ENCODE results near the gene GALNT18. TPM values are rescaled to one million over a fixed set of nuclear protein-coding genes. Genes with fewer than 3 reads are reported as not detected.
A peak's percentile ranks its signal among the peaks of the same experiment; 100 is the strongest.

The GALNT18 gene
- total RNA-seq, 1 experiment from 2014 or later = 14.1 TPM

DNA sequence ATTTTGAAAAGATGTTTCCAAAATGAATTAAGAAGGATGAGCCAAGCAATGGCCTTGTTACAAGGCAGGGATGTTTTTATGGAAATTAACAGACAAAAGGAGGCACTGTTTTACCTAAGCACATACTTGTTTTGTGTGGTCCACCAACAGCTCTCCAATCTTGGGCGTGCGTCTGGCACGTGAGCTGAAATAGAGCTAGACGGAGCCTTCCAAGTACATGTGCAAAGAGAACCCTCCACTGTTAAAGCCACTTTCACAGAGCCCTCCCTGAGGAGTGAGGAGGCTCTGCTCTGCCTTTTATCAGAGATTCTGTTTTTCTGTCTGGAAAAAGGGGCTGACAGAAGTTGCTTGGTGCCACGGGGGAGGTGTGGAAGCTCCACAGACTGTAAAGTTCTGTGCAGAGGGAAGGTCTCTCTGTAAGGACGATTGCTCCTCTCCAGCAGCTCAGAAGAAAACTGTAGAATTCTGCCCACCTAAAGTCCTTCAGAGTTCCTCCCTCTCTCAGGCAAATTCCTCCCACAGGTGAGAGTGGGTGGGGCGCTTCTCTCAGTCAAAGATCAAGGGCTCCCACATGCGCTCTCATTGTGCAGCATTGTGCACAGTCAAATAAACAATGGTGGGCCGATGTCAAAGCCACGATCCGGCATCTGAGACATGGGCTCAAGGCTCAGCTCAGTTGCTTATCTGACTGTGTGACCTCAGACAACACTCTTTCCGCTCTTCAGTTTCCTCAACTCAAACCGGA, 176.2 kb downstream of the GALNT18 start:
- BruUV-seq (replicated peaks) = no TSS peak
- Mint-ChIP-seq H3K27ac (ENCODE audit: low read depth, unreplicated experiment) (peak overlapping the region; percentile 44), H3K4me1 (ENCODE audit: insufficient read depth, unreplicated experiment) (peaks cover 32% of the 10 kb centered on the region), H3K9me3 (ENCODE audit: unreplicated experiment) (no peaks in the 10 kb centered on the region), H3K4me3 (ENCODE audit: unreplicated experiment) (no peak overlapping the region), H3K36me3 (ENCODE audit: insufficient read depth, unreplicated experiment) (no peaks in the 10 kb centered on the region), H3K27me3 (ENCODE audit: insufficient read depth, unreplicated experiment) (no peaks in the 10 kb centered on the region)
- intact Hi-C loops (cut with micrococcal nuclease) = no loop called here
- TF ChIP-seq, protein P1, sequence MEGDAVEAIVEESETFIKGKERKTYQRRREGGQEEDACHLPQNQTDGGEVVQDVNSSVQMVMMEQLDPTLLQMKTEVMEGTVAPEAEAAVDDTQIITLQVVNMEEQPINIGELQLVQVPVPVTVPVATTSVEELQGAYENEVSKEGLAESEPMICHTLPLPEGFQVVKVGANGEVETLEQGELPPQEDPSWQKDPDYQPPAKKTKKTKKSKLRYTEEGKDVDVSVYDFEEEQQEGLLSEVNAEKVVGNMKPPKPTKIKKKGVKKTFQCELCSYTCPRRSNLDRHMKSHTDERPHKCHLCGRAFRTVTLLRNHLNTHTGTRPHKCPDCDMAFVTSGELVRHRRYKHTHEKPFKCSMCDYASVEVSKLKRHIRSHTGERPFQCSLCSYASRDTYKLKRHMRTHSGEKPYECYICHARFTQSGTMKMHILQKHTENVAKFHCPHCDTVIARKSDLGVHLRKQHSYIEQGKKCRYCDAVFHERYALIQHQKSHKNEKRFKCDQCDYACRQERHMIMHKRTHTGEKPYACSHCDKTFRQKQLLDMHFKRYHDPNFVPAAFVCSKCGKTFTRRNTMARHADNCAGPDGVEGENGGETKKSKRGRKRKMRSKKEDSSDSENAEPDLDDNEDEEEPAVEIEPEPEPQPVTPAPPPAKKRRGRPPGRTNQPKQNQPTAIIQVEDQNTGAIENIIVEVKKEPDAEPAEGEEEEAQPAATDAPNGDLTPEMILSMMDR (IDR thresholded peaks at IDR 0.05; ENCODE audit: unreplicated experiment) = no peak
- CTCF ChIA-PET = interaction anchor here (0.6 kb wide), 1 partner anchor 59 kb away, joined by 3 read pairs; no protein-coding TSS in a partner anchor
- POLR2A ChIA-PET = interaction anchor here (0.6 kb wide), 1 partner anchor 165 kb away, joined by 4 read pairs; no protein-coding TSS in a partner anchor
- DNase-seq (ENCODE audit: unreplicated experiment) = no peak

DNA sequence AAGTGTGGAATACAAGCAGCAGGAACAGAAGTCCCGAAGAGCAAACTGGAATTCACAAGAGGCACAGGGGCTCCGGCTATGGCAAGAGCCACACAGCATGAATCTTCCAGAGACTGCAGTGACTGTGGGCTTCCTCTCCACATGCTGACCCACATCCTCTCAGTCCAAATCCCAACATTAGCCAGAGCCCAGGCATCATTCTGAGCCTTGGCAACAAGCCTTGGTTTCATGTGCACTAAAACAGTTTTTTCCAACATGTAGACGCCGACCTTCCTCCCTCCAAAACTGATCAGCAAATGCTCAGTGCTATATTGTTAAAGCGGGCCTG, 177.0 kb downstream of the GALNT18 start:
- Mint-ChIP-seq H3K27me3 (ENCODE audit: insufficient read depth, unreplicated experiment) (no peaks in the 10 kb centered on the region), H3K36me3 (ENCODE audit: insufficient read depth, unreplicated experiment) (no peaks in the 10 kb centered on the region), H3K4me3 (ENCODE audit: unreplicated experiment) (no peak overlapping the region), H3K4me1 (ENCODE audit: insufficient read depth, unreplicated experiment) (peaks cover 26% of the 10 kb centered on the region), H3K27ac (ENCODE audit: low read depth, unreplicated experiment) (peak overlapping the region; percentile 44), H3K9me3 (ENCODE audit: unreplicated experiment) (no peaks in the 10 kb centered on the region)
- DNase-seq (ENCODE audit: unreplicated experiment) = no peak
- intact Hi-C loops (cut with micrococcal nuclease) = no loop called here
- ChIA-PET POLR2A (no interaction called here), CTCF (no interaction called here)
- BruUV-seq (replicated peaks) = no TSS peak
- TF ChIP-seq, protein P1 (IDR thresholded peaks at IDR 0.05; ENCODE audit: unreplicated experiment) = no peak

DNA sequence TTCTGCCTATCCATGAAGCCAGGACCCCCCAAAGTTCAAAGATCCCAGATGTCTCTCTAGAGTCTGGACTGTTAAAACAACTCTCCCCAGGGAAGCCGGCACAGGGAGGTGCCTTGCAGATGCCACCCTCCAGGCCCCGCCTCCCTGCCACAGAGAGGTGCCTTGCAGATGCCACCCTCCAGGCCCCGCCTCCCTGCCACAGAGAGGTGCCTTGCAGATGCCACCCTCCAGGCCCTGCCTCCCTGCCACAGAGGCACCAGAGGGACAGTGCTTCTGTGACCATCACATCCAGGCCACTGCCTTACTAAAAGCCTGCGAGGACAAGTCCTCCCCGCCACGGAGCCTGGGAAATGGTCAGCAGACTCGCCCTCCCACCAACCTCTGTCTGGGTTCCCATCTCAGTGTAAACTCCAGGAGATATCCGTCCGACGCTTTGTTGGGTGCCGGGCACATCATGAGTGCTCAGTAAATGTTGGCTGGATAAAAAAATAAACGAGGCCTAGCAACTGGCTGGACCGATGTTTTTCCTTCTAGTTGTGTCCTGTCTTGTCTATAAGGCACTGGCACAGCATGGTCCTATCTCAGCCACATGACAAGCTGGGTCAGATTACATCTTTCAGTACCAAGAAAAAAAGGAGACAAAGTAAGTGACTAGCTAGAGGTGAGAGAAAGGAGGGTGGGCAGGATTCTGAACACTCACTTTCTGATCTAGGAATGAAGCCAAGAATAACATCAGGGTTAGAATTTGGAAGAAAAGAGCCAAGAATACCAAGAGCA, 177.6 kb downstream of the GALNT18 start:
- H3K36me3 Mint-ChIP-seq (ENCODE audit: insufficient read depth, unreplicated experiment) = no peaks in the 10 kb centered on the region
- no TSS peak for BruUV-seq (replicated peaks)
- H3K4me3 Mint-ChIP-seq (ENCODE audit: unreplicated experiment) = no peak overlapping the region
- intact Hi-C loops (cut with micrococcal nuclease) = no loop called here
- peak overlapping the region; percentile 44 for H3K27ac Mint-ChIP-seq (ENCODE audit: low read depth, unreplicated experiment)
- ChIA-PET POLR2A (no interaction called here), CTCF (no interaction called here)
- no peaks in the 10 kb centered on the region for H3K27me3 Mint-ChIP-seq (ENCODE audit: insufficient read depth, unreplicated experiment)
- H3K4me1 Mint-ChIP-seq (ENCODE audit: insufficient read depth, unreplicated experiment) = peaks cover 24% of the 10 kb centered on the region
- TF ChIP-seq, protein P1 (IDR thresholded peaks at IDR 0.05; ENCODE audit: unreplicated experiment) = no peak
- DNase-seq (ENCODE audit: unreplicated experiment) = peak; percentile 74
- no peaks in the 10 kb centered on the region for H3K9me3 Mint-ChIP-seq (ENCODE audit: unreplicated experiment)

DNA sequence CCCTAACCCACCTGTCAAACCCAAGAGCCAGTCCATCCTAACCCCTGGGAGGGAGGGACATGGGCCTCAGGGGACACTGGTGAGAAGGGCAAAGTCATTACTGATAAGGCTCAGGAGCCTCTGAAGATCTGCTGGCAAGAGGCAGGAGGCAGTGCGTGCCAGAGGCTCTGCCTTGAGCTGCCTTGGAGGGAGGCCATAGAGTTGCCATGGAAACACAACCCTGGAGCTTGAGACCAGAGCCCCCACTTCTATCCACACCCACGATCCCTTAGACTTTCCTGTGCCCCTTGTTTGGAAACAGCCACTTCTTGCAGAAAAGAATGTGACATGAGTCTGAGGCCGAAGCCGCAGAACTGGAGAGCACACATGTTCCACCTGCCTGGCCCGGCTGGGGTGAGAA, 179.0 kb downstream of the GALNT18 start:
- CTCF ChIA-PET = no interaction called here
- no peak overlapping the region for H3K27ac Mint-ChIP-seq (ENCODE audit: low read depth, unreplicated experiment)
- no TSS peak for BruUV-seq (replicated peaks)

More for the DNA sequence above, 179.0 kb downstream of the GALNT18 start:
- intact Hi-C loops (cut with micrococcal nuclease) = no loop called here
- peaks cover 24% of the 10 kb centered on the region for H3K4me1 Mint-ChIP-seq (ENCODE audit: insufficient read depth, unreplicated experiment)
- peaks cover 3% of the 10 kb centered on the region for H3K36me3 Mint-ChIP-seq (ENCODE audit: insufficient read depth, unreplicated experiment)
- H3K4me3 Mint-ChIP-seq (ENCODE audit: unreplicated experiment) = no peak overlapping the region
- no peaks in the 10 kb centered on the region for H3K27me3 Mint-ChIP-seq (ENCODE audit: insufficient read depth, unreplicated experiment)
- TF ChIP-seq, protein P1 (IDR thresholded peaks at IDR 0.05; ENCODE audit: unreplicated experiment) = no peak
- POLR2A ChIA-PET = no interaction called here
- DNase-seq (ENCODE audit: unreplicated experiment) = no peak
- H3K9me3 Mint-ChIP-seq (ENCODE audit: unreplicated experiment) = no peaks in the 10 kb centered on the region

Measured in MCF 10A (cell line).